GM21360 (cell line): ENCODE results near the gene ZNF664.
"Not testable (repeated sequence)": the region's sequence is repeated elsewhere in the genome, so short reads cannot be mapped to it uniquely, and the experiment has no call there.

Experiments used
- ATAC-seq: cut with Tn5 transposase; IDR thresholded peaks from one replicate; pipeline ENCODE4 v1.9.1; 2021; ENCODE audit warnings: mild to moderate bottlenecking, moderate library complexity; ENCODE audit not compliant: unreplicated experiment

ZNF664 gene

DNA sequence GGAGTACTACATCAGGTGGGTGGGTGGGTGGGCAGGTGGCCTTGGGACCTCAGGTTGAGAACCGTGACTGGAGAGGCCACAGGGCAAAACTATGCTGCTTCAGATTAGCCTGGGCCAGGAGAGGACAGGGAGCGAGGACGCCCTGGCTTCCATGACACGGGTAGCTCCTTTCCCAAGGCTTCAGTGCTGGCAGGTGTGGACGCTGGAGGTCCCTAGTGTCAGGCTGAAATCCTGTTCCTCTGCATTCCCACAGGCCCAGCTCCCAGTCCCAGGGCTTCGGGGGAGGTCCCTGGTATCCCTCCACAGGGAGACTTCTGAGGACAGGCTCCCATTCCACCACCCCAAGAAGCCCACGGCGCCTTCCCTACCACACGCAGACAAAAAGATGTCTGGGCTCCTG lies 32.0 kb upstream of the ZNF664 start:
- no peak for ATAC-seq

DNA sequence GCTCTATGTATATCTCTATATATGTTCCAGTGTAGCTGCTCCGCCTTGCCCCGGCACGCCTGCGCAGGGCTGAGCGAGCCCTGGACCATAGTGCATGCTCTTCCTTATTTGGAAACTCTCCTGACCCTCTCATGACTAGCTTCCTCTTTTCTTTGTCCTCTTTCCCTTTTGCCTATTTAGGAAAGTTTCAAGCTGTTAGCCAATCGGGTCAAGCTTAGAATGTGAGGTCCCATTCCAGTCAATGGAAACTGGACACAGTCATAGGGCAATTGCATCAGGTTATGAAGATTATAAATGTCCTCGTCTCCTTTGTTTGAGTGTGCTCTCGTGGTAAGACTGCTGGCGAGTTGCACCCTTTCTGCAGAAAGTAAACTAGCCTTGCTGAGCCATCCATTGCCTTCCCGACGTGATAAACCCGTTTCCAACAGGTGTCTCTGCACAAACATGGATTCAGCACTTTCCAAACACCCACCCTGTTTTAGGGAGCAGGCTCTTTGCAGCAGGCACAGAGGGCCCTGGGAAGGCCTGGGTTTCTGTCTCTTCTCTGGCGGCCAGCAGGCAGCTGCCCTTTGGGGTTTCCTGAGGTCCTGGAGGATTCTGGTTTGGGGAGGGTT lies 31.3 kb upstream of the ZNF664 start:
- ATAC-seq = no peak

DNA sequence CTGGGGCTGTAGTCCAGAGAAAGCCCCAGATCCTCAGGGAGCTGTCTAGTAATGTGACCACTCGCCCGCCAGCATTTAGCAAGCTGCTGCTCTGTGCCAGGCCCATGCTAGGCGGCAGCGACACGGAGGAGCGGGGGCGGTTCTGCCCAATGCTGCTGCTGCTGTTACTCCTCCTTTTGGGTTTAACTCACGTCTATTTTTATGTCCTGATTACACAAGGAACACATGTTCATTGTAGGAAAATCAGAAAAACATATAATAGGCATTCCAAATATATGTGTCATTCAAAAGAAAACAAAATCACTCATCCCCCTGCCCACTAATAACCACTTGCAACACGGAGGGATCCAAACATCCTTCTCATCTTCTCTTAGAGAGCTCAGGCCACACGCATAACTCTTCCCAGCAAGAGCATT lies 30.8 kb upstream of the ZNF664 start:
- no peak for ATAC-seq

DNA sequence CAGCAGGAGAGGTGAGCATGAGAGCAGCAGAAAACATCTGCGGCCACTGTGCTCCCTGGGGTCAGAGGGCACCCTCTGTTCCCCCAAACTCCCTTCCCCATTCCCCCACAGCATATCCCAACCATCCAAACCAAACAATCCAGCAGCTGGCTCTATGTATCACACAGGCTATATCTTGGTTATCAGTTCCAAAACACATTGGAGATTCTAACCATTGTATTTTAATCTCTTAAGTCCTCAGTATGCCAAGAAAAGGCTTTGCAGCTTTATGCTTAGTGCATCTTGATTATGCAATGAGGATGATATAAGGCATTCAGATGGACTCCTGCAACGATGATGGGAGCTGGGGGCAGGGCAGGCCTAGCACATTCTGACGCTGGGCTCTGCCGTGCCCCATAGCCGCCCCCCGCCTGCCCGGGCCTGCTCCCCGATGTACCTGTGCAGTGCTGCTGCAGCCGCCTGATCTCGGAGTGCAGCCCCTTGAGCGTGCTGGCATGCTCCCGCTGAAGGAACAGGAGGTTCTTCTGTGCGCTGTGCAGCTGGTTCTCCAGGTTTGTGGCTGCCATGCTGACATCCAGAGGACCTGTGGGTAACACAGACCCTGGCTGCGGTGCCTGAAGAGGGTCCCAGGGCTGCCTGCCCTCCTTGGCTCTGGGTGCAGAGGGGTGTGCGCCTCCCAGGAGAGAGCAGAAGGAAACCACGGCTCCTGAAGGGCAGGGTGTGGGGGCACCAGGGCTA lies 29.9 kb upstream of the ZNF664 start:
- no peak for ATAC-seq

DNA sequence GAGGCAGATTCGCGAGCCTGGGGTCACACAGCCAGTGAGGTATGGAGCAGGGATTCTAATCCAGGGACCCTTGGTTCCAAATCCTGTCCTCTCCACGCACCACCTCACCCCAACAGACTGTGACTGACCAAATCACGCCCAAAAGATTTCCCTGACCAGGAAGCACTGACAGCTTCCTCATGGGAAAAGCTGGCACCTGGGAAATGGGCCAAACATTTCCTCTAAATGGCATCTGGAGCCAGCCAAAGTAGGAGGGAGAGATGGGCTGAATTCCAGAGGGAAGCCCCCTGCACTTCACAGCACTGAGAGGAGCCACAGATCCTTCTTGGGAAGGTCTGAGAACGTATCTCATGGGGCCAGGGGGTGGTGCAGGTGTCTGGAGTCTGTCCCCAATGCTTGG lies 29.2 kb upstream of the ZNF664 start:
- no peak for ATAC-seq

DNA sequence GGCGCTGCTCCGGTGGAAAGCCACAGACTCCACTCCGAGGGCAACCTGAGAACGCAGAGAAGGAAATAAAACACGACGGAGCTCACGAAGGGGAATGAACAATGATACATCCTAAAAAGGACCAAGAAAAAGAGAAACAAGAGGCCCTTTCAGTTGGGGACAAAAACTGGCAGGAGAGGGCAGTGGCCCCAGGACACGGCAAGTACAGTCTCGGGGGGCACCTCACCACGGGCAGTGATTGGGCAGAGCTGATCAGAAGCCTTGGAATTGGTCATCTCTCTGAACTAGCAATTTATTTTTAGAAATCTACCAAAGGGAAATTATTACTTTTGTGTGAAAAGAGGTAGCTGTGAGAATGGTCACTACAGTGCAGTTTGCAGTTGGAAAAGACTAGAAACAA lies 28.3 kb upstream of the ZNF664 start:
- no peak for ATAC-seq

DNA sequence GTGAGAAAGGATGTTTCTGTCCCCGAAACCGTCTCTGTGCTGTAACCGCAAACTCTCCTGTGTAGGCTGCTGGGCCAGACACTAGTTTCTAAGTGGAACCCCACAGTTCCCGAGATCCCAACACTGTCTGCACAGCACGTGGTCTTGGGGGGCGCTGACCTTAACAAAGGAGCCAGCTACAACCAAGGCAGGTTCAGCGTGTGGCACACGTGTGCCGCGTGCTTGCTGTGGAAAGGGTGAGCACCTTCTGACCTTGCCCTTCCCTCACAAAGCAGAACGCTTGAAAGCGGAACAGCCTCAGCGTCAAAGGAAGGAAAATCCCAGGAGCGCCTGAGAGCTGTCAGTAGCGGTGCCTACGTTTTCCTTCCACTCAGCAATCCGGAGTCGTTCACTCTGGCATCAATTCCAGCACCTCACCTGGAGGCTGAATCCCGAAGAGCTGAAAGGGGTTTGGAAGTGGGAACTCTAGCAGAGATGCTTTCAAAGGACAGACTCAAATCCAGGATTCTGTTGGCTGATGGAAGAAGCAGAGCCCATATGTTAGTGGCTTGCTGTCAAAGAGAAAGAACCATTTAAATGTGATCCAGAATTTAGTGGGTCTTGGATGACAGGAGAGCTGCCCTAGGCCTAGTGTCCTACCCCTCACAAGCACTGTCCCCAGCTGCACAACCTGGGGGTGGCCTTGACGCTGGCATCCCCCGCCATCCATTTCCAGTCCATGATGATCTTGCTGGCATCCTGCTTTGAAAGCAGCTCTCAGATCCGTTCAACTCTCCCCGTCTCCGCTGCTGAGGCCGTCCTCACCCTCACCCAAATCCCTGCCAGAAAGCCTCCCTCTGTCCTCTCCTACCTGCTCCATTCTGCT lies 27.5 kb upstream of the ZNF664 start:
- no peak for ATAC-seq

DNA sequence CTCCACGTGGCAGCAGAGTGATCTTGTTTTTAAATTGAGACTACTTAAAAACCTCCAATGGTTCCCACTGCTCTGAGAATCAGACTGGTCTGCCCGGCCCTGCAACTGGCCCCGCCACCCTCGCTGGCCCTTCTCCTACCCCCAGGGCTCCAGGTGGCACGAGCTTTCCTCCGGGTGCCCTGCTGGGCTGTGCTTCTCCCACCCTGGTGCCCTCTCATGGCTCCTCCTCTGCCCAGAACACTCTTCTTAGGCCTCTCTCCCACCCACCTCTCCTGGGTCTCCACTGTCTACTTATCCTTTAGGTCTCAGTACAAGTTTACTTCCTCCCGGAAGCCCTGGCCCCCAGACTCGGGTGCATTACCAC lies 26.9 kb upstream of the ZNF664 start:
- ATAC-seq = no peak

DNA sequence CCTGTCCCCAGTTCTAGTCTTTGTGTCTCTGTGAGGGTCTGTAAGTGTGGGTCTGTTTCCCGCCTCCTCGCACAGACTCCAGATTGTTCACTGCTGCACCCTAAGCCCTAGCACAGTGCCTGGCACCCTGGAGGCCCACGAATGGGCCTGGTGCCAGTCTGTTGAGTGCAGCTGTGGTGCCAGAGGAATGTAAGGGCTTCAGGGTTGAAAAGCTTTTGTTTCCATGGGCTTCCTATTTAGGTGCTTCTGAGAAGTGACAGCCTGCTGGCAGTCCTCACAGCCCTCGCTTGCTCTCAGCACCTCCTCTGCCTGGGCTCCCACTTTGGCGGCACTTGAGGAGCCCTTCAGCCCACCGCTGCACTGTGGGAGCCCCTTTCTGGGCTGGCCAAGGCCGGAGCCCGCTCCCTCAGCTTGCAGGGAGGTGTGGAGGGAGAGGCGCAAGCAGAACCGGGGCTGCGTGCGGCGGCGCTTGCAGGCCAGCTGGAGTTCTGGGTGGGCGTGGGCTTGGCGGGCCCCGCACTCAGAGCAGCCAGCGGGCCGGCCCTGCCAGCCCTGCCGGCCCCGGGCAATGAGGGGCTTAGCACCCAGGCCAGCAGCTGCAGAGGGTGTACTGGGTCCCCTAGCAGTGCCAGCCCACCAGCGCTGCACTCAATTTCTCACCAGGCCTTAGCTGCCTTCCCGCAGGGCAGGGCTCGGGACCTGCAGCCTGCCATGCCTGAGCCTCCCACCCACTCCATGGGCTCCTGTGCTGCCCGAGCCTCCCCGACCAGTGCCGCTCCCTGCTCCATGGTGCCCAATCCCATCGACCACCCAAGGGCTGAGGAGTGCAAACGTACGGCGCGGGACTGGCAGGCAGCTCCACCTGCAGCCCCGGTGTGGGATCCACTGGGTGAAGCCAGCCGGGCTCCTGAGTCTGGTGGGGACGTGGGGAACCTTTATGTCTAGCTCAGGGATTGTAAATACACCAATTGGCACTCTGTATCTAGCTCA lies 26.2 kb upstream of the ZNF664 start:
- ATAC-seq = not testable (repeated sequence)

DNA sequence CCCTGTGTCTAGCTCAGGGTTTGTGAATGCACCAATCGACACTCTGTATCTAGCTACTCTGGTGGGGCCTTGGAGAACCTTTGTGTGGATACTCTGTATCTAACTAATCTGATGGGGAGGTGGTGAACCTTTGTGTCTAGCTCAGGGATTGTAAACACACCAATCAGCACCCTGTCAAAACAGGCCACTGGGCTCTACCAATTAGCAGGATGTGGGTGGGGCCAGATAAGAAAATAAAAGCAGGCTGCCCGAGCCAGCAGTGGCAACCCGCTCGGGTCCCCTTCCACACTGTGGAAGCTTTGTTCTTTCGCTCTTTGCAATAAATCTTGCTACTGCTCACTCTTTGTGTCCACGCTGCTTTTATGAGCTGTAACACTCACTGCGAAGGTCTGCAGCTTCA lies 25.5 kb upstream of the ZNF664 start:
- not testable (repeated sequence) for ATAC-seq

DNA sequence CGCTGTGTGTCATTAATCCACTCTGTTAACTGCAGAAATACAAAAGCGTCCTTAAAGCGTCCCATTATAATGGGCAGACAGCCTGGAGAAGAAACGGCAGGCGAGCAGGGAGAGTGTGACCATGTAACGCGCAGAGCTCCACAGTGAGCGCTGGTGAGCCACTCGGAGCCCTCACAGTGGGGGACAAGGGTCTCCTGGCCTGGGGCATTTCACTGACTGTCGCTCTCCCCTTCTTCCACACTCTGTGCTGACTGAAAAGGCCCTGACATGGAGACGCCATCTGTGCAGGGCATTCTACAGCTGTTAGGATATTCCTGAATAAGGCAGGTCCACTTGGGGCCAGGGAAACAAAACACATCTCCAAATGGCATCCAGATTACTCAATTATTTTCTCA lies 24.6 kb upstream of the ZNF664 start:
- no peak for ATAC-seq

DNA sequence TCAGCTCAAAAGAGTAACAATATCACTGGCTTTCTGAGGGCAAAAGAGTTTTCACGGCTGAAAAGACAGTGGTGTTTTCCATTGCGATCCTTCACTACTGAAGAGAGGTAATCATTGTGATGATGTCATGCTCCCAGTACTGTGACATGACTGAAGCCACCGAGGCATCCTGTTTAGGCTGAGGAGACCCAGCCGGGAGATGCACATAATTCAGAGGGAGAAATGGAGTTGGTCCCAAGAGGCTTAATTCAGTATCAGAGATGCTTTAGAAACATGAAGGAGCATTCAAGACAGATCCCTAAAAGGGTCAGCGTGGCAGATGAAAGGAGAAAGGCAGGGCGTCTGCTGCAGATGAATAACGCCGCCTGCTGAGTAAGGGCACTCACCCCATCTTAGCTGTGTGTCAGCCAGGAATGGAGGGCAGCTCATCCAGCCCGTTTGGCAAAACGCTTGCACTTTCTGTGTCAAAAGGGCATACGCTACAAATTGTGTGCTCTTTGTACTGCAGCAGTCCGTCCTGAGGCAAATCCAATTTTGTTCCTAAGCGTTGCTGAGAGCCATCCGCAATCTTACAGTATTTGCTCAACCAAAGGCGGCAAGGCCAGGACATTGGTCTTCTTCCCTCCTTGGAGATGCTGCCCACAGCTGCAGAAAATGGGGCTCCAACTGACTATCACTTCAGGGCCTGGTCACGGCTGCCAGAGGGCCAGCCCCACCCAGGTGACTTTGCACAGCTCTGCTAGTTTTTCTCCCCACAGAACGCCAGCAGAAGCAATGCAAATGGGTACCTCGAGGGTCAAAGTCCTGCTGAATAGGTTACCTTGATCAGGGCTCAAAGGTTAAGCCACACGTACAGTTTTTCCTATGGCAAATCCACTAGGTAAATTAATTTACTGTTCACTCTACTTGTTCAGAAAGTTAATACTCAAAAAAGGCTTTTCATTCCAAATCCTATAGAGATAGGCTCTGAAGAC lies 23.9 kb upstream of the ZNF664 start:
- no peak for ATAC-seq

DNA sequence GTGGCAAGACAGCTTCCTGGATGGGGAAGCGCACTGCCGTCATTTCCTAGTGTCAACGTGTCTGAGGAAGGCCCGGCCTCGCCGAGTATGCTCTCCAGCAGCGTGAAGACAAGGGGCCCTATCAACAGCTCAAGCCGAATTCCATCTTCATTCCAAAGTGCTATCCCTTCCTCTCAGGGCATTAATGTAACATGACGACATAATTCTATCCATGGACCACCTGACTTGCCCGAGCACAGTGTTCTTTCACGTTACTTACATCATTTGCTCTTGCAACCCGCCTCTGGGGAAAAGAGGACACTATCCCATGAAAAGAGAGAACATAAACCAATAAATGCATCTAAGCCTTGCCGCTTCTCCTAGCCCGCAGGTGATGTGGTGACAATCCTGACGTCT lies 23.2 kb upstream of the ZNF664 start:
- no peak for ATAC-seq

DNA sequence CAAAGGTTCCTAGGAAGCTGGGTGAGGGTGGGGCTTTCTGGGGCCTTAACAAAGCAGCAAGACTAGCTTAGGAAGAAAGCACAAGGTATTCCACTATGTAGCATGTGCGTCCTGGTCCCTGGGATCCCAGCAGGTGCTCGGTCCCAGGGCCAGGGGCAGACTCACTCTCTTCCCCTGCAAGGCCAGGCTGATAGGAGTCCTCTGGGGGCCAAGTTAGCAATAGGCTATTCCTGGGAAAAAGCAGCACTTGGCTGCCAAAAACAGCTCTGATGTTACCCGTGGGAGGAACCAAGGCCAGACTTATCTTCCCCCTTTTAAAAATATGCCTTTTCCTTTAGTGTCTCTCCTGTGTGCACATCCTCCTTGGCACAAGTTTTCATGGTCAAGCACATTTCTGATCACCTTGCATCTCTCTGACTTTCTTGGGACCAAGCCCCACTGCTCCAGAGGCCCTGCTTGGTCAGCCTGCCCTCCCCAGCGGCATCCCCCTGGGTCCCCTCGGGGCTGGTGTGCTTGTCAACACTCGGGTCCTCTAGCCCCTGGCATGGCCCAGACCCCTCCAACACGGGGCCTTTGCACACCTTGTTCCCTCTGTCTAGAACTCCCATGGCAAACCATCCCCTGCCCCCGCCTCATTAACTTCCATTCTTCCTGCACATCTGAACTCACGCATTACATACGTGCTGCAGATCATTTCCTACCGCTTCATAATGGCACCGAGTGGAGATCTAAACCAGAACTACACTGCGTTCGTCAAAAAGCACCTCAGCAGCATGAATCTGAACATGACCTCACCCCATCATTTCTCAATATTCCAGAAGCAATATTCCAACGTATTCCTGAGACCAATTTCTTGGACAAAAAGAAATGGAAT lies 22.3 kb upstream of the ZNF664 start:
- no peak for ATAC-seq

DNA sequence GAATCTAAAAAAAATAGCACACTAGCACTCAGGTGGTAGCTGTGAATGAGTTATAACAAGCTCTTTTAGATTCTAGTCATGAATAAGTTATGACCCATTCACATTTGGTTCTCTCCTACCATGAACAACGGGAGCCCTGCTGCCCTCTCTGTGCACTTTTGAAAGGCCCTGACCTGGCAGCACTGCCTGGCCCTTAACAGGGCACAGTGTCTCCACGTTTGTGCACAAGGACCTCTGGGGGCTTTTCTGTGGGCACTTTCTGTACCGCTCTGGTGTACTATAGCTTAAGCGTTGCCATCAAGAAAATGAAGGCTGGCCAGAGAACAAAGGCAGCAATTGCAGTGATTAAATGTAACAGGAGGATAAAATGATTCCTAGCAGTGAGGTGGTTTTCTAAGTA lies 21.5 kb upstream of the ZNF664 start:
- no peak for ATAC-seq

DNA sequence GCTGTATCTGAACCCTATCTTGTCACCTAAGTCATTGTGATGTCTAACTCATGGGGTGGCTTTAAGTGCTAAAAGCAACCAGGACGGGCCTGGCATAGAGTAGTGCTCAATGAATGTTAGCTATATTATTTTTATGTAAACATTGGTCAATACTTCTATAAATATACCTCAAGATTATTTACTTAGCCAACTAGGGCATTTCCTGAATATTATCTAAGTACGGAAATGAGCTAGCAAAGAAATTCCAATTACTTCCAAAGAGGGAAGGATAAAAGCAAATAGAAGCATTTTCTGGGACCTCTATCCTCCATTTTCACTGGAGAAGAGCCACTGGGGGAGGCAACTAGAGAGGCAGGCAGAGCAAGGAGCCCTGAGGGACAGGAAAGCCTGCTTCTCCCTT lies 21.0 kb upstream of the ZNF664 start:
- no peak for ATAC-seq

DNA sequence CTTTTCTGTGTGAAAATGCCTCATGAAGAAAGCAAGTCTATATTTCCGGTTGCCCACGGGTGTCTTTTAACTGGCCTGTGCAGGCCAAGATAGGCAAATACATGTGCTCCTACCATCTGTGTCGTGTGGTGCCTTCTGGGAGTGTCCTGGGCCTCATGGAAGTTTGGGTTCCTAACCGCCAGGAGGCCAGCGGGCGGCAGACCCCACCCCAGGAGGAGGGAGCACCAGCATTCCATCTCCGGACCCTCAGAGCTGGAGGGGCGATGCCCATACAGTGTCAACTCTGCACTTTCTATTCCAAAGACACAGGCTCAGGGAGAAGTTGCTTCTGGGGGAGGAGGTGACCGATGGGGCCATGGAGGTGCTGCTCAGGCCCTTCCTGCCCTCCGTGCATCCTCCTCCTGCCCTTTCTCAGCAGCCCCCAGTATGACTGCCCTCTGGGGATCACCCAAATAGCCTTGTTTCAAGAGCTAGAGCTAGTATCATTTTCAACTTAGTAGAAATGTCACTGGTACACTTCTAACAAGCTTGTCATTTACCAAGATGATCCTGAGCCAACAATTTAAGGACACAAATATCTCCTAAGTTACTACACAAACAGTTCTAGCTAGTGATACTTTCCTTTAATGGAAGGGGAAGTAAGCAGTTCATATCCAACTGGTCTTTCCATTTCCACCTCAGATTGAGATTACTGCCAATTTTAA lies 18.2 kb upstream of the ZNF664 start:
- no peak for ATAC-seq

DNA sequence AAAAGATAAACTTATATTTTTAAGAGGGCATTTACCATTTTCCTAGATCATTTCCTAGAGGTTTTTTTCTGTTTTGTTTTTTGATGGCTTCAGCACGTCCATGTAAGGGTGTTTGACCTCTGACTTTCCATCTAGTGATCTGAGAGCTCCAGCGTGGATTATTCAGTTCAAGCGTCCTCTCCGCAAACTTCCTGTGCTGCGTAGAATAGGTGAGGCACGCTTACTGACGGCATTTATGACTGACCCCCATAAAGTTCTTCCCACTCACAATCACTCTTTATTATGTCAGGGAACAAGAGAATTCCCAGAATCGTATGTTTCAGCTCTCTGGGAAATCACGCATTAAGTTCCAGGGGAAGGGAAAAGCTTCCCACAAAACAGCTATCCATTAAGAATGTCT lies 16.8 kb upstream of the ZNF664 start:
- no peak for ATAC-seq
